ENCODE data around the gene HEXIM1. TPM values are rescaled to one million over a fixed set of nuclear protein-coding genes. Genes with fewer than 3 reads are reported as not detected.

HEXIM1 gene
- total RNA-seq, 1 experiment from 2014 or later = 78.0 TPM

- no peaks in the 10 kb centered on the region for H3K27me3 Mint-ChIP-seq (ENCODE audit: insufficient read depth, unreplicated experiment)
- TF ChIP-seq CTCF (IDR thresholded peaks at IDR 0.05; ENCODE audit: insufficient read depth in 1 of 2, low read depth in 1 of 2, low read length in 1 of 2, severe bottlenecking in 1 of 2, unreplicated experiment in 1 of 2) = no peak
- peaks cover 30% of the 10 kb centered on the region for H3K4me1 Mint-ChIP-seq (ENCODE audit: low read depth, unreplicated experiment)
- no peaks in the 10 kb centered on the region for H3K9me3 Mint-ChIP-seq (ENCODE audit: unreplicated experiment)
- no peak overlapping the region for H3K4me3 ChIP-seq (ENCODE audit: low read depth, low read length)
- H3K36me3 ChIP-seq (ENCODE audit: control insufficient read depth, insufficient read depth, low read length) = no peaks in the 10 kb centered on the region
- intact Hi-C loops (cut with micrococcal nuclease; ENCODE audit: unreplicated experiment) = no loop called here
- no peak overlapping the region for H3K4me3 Mint-ChIP-seq (ENCODE audit: unreplicated experiment)
- no peak for DNase-seq
- CTCF ChIA-PET = interaction anchor here (0.6 to 3.4 kb wide), 8 partner anchors 13 to 105 kb away, joined by 3 to 42 read pairs (median 10); partner anchors contain the start of gene ACBD4
- no TSS peak for BruUV-seq (replicated peaks)
- no peak overlapping the region for H3K27ac Mint-ChIP-seq (ENCODE audit: unreplicated experiment)
- H3K9me3 ChIP-seq = no peaks in the 10 kb centered on the region
- POLR2A ChIA-PET = interaction anchor here (0.6 to 1.1 kb wide), 5 partner anchors 15 to 21 kb away, joined by 3 to 5 read pairs (median 4); partner anchors contain the start of gene ACBD4
- H3K4me1 ChIP-seq = peaks cover 50% of the 10 kb centered on the region
- peaks cover 27% of the 10 kb centered on the region for H3K36me3 Mint-ChIP-seq (ENCODE audit: insufficient read depth, unreplicated experiment)
- H3K27me3 ChIP-seq (replicated peaks; ENCODE audit: control insufficient read depth, insufficient read depth, low read length) = no peaks in the 10 kb centered on the region
Measured at GRCh38 chr17:45155029-45155428, 6.8 kb downstream of the HEXIM1 start.

- Histone ChIP-seq H3K9me3 (no peaks in the 10 kb centered on the region), H3K4me1 (peaks cover 52% of the 10 kb centered on the region), H3K27me3 (replicated peaks; ENCODE audit: control insufficient read depth, insufficient read depth, low read length) (no peaks in the 10 kb centered on the region), H3K36me3 (ENCODE audit: control insufficient read depth, insufficient read depth, low read length) (no peaks in the 10 kb centered on the region), H3K4me3 (ENCODE audit: low read depth, low read length) (no peak overlapping the region)
- peak overlapping the region; percentile 11 for H3K27ac Mint-ChIP-seq (ENCODE audit: unreplicated experiment)
- peaks cover 30% of the 10 kb centered on the region for H3K4me1 Mint-ChIP-seq (ENCODE audit: low read depth, unreplicated experiment)
- H3K27me3 Mint-ChIP-seq (ENCODE audit: insufficient read depth, unreplicated experiment) = no peaks in the 10 kb centered on the region
- ChIA-PET CTCF (interaction anchor here (0.6 to 3.4 kb wide), 7 partner anchors 14 to 106 kb away, joined by 3 to 42 read pairs (median 13); partner anchors contain the start of gene ACBD4), POLR2A (interaction anchor here (0.6 to 1.1 kb wide), 3 partner anchors 14 to 21 kb away, joined by 3 to 4 read pairs (median 4); no protein-coding TSS in a partner anchor)
- H3K9me3 Mint-ChIP-seq (ENCODE audit: unreplicated experiment) = no peaks in the 10 kb centered on the region
- H3K36me3 Mint-ChIP-seq (ENCODE audit: insufficient read depth, unreplicated experiment) = peaks cover 29% of the 10 kb centered on the region
- no peak overlapping the region for H3K4me3 Mint-ChIP-seq (ENCODE audit: unreplicated experiment)
- peak in 1 of 2 experiments; percentile 49 for DNase-seq
- TF ChIP-seq CTCF (IDR thresholded peaks at IDR 0.05; ENCODE audit: insufficient read depth in 1 of 2, low read depth in 1 of 2, low read length in 1 of 2, severe bottlenecking in 1 of 2, unreplicated experiment in 1 of 2) = no peak
- intact Hi-C loops (cut with micrococcal nuclease; ENCODE audit: unreplicated experiment) = no loop called here
- BruUV-seq (replicated peaks) = no TSS peak
Measured at GRCh38 chr17:45155483-45155882, 7.2 kb downstream of the HEXIM1 start.

- no peak for TF ChIP-seq CTCF (IDR thresholded peaks at IDR 0.05; ENCODE audit: insufficient read depth in 1 of 2, low read depth in 1 of 2, low read length in 1 of 2, severe bottlenecking in 1 of 2, unreplicated experiment in 1 of 2)
- Histone ChIP-seq H3K4me1 (peaks cover 52% of the 10 kb centered on the region), H3K9me3 (no peaks in the 10 kb centered on the region), H3K27me3 (replicated peaks; ENCODE audit: control insufficient read depth, insufficient read depth, low read length) (no peaks in the 10 kb centered on the region), H3K4me3 (ENCODE audit: low read depth, low read length) (no peak overlapping the region), H3K36me3 (ENCODE audit: control insufficient read depth, insufficient read depth, low read length) (no peaks in the 10 kb centered on the region)
- Mint-ChIP-seq H3K4me1 (ENCODE audit: low read depth, unreplicated experiment) (peaks cover 30% of the 10 kb centered on the region), H3K27ac (ENCODE audit: unreplicated experiment) (no peak overlapping the region), H3K9me3 (ENCODE audit: unreplicated experiment) (no peaks in the 10 kb centered on the region), H3K27me3 (ENCODE audit: insufficient read depth, unreplicated experiment) (no peaks in the 10 kb centered on the region), H3K36me3 (ENCODE audit: insufficient read depth, unreplicated experiment) (peaks cover 36% of the 10 kb centered on the region), H3K4me3 (ENCODE audit: unreplicated experiment) (no peak overlapping the region)
- BruUV-seq (replicated peaks) = no TSS peak
- intact Hi-C loops (cut with micrococcal nuclease; ENCODE audit: unreplicated experiment) = no loop called here
- no peak for DNase-seq
- ChIA-PET CTCF (interaction anchor here (2.0 to 3.4 kb wide), 3 partner anchors 20 to 42 kb away, joined by 13 to 42 read pairs (median 13); partner anchors contain the start of gene ACBD4), POLR2A (interaction anchor here (0.6 to 1.0 kb wide), 2 partner anchors 20 to 161 kb away, joined by 3 to 4 read pairs; partner anchors contain the start of gene MAP3K14)
Measured at GRCh38 chr17:45156242-45156641, 8.0 kb downstream of the HEXIM1 start.

Measured in Caco-2 (cell line).